WTC11 (cell line): ENCODE results near the gene PTPN3. TPM values are rescaled to one million over a fixed set of nuclear protein-coding genes. Genes with fewer than 3 reads are reported as not detected.

Experiments
- ATAC-seq: fragments of 200-7000 bp; cut with Tn5 transposase; 2 replicates; pipeline ENCODE4 v1.10.0; 2021; ENCODE audit warnings: mild to moderate bottlenecking, moderate library complexity
- CTCF ChIA-PET: fragments of 300-600 bp; sonication (Branson Sonifier 250); formaldehyde crosslinking; loops from one replicate; lab custom pipeline; 2021; ENCODE audit warnings: antibody characterized with exemption; lab: Charles Lee
- POLR2A ChIA-PET: fragments of 350-600 bp; sonication (Branson Sonifier 250); formaldehyde crosslinking; loops from one replicate; lab custom pipeline; 2021; ENCODE audit warnings: antibody characterized with exemption; lab: Charles Lee
- DNase-seq: peaks from one replicate; pipeline ENCODE4 v3.0.0; 2021; ENCODE audit warnings: low spot score
- H3K27ac Mint-ChIP-seq: 2 replicates; pipeline ENCODE4 v1.8.0; 2021; ENCODE audit warnings: mixed read lengths
- H3K27me3 Mint-ChIP-seq: 2 replicates; pipeline ENCODE4 v1.8.0; 2021; ENCODE audit warnings: low read depth, mild to moderate bottlenecking, moderate library complexity, mixed read lengths
- H3K36me3 Mint-ChIP-seq: 2 replicates; pipeline ENCODE4 v1.8.0; 2021; ENCODE audit warnings: mixed read lengths
- H3K4me1 Mint-ChIP-seq: 2 replicates; pipeline ENCODE4 v1.8.0; 2022; ENCODE audit warnings: mixed read lengths
- H3K4me3 Mint-ChIP-seq: 2 replicates; pipeline ENCODE4 v1.8.0; 2021; ENCODE audit warnings: mild to moderate bottlenecking, moderate library complexity, mixed read lengths
- H3K9me3 Mint-ChIP-seq: 2 replicates; pipeline ENCODE4 v1.8.0; 2021; ENCODE audit warnings: mixed read lengths
- CBFB ChIP-seq: sonication (generic); formaldehyde crosslinking; IDR thresholded peaks from 2 replicates; pipeline ENCODE4 v1.8.1; 2022; ENCODE audit warnings: mild to moderate bottlenecking, low read depth, missing genetic modification reagents
- CDX4 ChIP-seq: fragments of 250-450 bp; sonication (Bioruptor Pico); IDR thresholded peaks from 2 replicates; pipeline ENCODE4 v1.9.0; 2021; ENCODE audit warnings: moderate library complexity, mild to moderate bottlenecking, inconsistent platforms, borderline replicate concordance
- CREB1 ChIP-seq: sonication (generic); formaldehyde crosslinking; IDR thresholded peaks from 2 replicates; pipeline ENCODE4 v1.8.0; 2023; ENCODE audit warnings: mild to moderate bottlenecking, missing genetic modification reagents
- FOXP1 ChIP-seq: sonication (generic); formaldehyde crosslinking; IDR thresholded peaks from 2 replicates; pipeline ENCODE4 v1.8.0; 2022; ENCODE audit warnings: missing genetic modification reagents, mild to moderate bottlenecking, moderate library complexity, borderline replicate concordance
- GABPB1 ChIP-seq: sonication (generic); formaldehyde crosslinking; IDR thresholded peaks from 2 replicates; pipeline ENCODE4 v1.8.1; 2023; ENCODE audit warnings: mild to moderate bottlenecking, missing genetic modification reagents
- MXD4 ChIP-seq: fragments of 250-450 bp; sonication (Bioruptor Pico); IDR thresholded peaks from 2 replicates; pipeline ENCODE4 v1.8.0; 2021; ENCODE audit warnings: mild to moderate bottlenecking, moderate library complexity, borderline replicate concordance
- NFYB ChIP-seq: sonication (generic); formaldehyde crosslinking; conservative IDR thresholded peaks from 2 replicates; pipeline ENCODE4 v1.8.0; 2022; ENCODE audit warnings: low read depth, missing genetic modification reagents
- NR1H2 ChIP-seq: sonication (generic); formaldehyde crosslinking; IDR thresholded peaks from 2 replicates; pipeline ENCODE4 v1.9.0; 2021; ENCODE audit warnings: mild to moderate bottlenecking, moderate library complexity, missing genetic modification reagents
- SMAD3 ChIP-seq: sonication (generic); formaldehyde crosslinking; IDR thresholded peaks from 2 replicates; pipeline ENCODE4 v1.8.0; 2022; ENCODE audit warnings: missing genetic modification reagents, mild to moderate bottlenecking, borderline replicate concordance
- SMAD4 ChIP-seq: sonication (generic); formaldehyde crosslinking; IDR thresholded peaks from 2 replicates; pipeline ENCODE4 v1.8.0; 2022; ENCODE audit warnings: mild to moderate bottlenecking, missing genetic modification reagents
- TEAD4 ChIP-seq: sonication (generic); formaldehyde crosslinking; IDR thresholded peaks from 2 replicates; pipeline ENCODE4 v1.8.0; 2022; ENCODE audit warnings: mild to moderate bottlenecking, missing genetic modification reagents
- TP53 ChIP-seq: sonication (generic); formaldehyde crosslinking; IDR thresholded peaks from 2 replicates; pipeline ENCODE4 v1.8.1; 2023; ENCODE audit warnings: mild to moderate bottlenecking, missing genetic modification reagents
- USF2 ChIP-seq: sonication (generic); formaldehyde crosslinking; IDR thresholded peaks from 2 replicates; pipeline ENCODE4 v1.8.1; 2023; ENCODE audit warnings: mild to moderate bottlenecking, missing genetic modification reagents, moderate library complexity
- ZMAT4 ChIP-seq: fragments of 250-450 bp; sonication (Bioruptor Pico); IDR thresholded peaks from 2 replicates; pipeline ENCODE4 v1.9.0; 2021; ENCODE audit warnings: mild to moderate bottlenecking
- ZNF121 ChIP-seq: sonication (generic); formaldehyde crosslinking; IDR thresholded peaks from 2 replicates; pipeline ENCODE4 v1.8.0; 2023; ENCODE audit warnings: missing genetic modification reagents
- ZNF138 ChIP-seq: sonication (generic); formaldehyde crosslinking; conservative IDR thresholded peaks from 2 replicates; pipeline ENCODE4 v1.8.1; 2022; ENCODE audit warnings: mild to moderate bottlenecking, moderate library complexity, missing genetic modification reagents
- ZNF232 ChIP-seq: sonication (generic); formaldehyde crosslinking; IDR thresholded peaks from 2 replicates; pipeline ENCODE4 v1.8.0; 2022; ENCODE audit warnings: mild to moderate bottlenecking, missing genetic modification reagents
- ZNF263 ChIP-seq: sonication (generic); formaldehyde crosslinking; IDR thresholded peaks from 2 replicates; pipeline ENCODE4 v1.8.1; 2022; ENCODE audit warnings: low read depth, mild to moderate bottlenecking, moderate library complexity, missing genetic modification reagents
- ZSCAN18 ChIP-seq: fragments of 250-450 bp; sonication (Bioruptor Pico); IDR thresholded peaks from 2 replicates; pipeline ENCODE4 v2.1.2; 2022; ENCODE audit warnings: mild to moderate bottlenecking, moderate library complexity
- total RNA-seq: library from RNA; stranded (reverse); gene quantifications from 3 replicates; pipeline ENCODE4 v1.2.3, GENCODE V29; 2021
- TF ChIP-seq, protein P1 (sequence below): sonication (generic); formaldehyde crosslinking; conservative IDR thresholded peaks from 2 replicates; pipeline ENCODE4 v1.8.1; 2023; ENCODE audit warnings: mild to moderate bottlenecking, low read depth, missing genetic modification reagents, moderate library complexity
- TF ChIP-seq, protein P2 (sequence below): sonication (generic); formaldehyde crosslinking; conservative IDR thresholded peaks from 2 replicates; pipeline ENCODE4 v1.8.1; 2022; ENCODE audit warnings: mild to moderate bottlenecking, missing genetic modification reagents

PTPN3 gene
- total RNA-seq, 1 experiment from 2014 or later = 1.7 TPM

DNA sequence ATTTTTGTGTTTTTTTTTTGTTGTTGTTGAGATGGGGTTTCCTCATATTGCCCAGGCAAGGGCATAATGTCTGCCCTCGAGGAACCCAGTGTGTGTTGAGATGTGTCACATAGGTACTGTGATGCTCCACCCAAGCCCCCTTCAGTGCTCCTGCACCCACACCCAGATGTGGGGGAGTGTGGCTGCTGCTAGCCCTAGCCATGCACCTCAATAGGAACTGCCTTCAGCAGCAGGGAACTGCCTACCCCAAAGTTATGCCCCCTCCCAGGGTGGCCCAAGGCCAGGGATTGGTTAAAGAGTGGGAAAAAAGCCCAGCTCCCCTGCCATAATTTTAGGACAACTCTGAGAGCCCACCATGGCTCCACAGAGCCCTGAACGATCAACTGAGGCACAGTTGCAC lies 143.9 kb downstream of the PTPN3 start (continued):
- TF ChIP-seq, protein P1, sequence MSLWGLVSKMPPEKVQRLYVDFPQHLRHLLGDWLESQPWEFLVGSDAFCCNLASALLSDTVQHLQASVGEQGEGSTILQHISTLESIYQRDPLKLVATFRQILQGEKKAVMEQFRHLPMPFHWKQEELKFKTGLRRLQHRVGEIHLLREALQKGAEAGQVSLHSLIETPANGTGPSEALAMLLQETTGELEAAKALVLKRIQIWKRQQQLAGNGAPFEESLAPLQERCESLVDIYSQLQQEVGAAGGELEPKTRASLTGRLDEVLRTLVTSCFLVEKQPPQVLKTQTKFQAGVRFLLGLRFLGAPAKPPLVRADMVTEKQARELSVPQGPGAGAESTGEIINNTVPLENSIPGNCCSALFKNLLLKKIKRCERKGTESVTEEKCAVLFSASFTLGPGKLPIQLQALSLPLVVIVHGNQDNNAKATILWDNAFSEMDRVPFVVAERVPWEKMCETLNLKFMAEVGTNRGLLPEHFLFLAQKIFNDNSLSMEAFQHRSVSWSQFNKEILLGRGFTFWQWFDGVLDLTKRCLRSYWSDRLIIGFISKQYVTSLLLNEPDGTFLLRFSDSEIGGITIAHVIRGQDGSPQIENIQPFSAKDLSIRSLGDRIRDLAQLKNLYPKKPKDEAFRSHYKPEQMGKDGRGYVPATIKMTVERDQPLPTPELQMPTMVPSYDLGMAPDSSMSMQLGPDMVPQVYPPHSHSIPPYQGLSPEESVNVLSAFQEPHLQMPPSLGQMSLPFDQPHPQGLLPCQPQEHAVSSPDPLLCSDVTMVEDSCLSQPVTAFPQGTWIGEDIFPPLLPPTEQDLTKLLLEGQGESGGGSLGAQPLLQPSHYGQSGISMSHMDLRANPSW (CRISPR knock-in tag) = no peak
- TF ChIP-seq CBFB (no peak), GABPB1 (no peak), SMAD3 (CRISPR knock-in tag) (no peak), SMAD4 (CRISPR knock-in tag) (no peak), NFYB (CRISPR knock-in tag) (no peak)

DNA sequence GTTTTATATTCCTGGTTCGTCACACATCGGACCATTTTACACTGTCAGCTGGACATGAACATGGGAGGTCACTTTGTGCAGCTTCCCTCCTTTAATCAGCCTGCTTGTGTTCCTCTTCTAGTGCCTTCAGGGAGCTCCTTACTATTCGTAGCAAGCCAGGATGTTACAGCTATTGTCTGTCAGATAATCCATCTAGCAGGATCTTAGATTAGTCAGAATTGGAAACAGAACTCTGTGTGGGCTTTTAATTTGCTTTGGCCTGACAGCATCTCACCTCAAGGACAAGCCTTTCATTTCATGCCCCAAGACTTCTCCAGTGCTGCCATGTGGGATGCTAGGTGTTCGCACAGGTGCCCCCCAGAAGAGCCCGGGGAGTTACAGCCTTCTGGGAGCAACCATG lies 147.1 kb downstream of the PTPN3 start:
- Mint-ChIP-seq H3K4me3 (no peak overlapping the region), H3K9me3 (no peaks in the 10 kb centered on the region), H3K27me3 (no peaks in the 10 kb centered on the region; the same call in 1 of the 2 replicates), H3K27ac (no peak overlapping the region), H3K36me3 (no peaks in the 10 kb centered on the region), H3K4me1 (no peaks in the 10 kb centered on the region)
- ChIA-PET POLR2A (no interaction called here), CTCF (interaction anchor here (1.2 to 1.5 kb wide), 3 partner anchors 61 to 168 kb away, joined by 3 to 4 read pairs (median 3); no protein-coding TSS in a partner anchor)
- no peak for DNase-seq
- ATAC-seq = no peak
- TF ChIP-seq NFYB (CRISPR knock-in tag) = no peak
- no peak for TF ChIP-seq MXD4 (CRISPR knock-in tag)
- no peak for TF ChIP-seq USF2 (CRISPR knock-in tag)
- no peak for TF ChIP-seq CBFB
- no peak for TF ChIP-seq ZNF263 (CRISPR knock-in tag)
- TF ChIP-seq CDX4 (CRISPR knock-in tag) = no peak
- no peak for TF ChIP-seq ZSCAN18 (CRISPR knock-in tag)

DNA sequence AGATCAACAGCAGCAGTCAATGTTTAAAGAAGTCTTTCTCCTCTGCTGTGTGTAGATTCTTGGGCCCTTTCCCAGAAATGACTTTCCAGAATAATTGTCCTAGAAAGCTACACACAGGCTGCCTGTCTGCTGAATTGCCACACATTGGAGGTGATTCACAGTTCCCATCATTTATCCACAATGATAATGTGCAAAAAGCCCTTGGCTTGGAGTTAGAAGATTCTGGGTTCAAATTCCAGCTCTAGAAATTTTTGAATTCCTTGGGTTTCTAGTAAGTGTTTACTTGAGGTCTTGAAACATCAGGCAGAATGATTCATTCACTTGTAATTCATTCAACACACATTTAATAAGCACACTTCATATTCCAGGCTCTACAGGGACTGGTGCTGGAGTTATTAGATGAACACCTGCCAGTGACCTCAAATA lies 148.7 kb downstream of the PTPN3 start:
- no peak for ATAC-seq
- POLR2A ChIA-PET = no interaction called here
- CTCF ChIA-PET = interaction anchor here (0.8 kb wide), 1 partner anchor 60 kb away, joined by 3 read pairs; no protein-coding TSS in a partner anchor
- Mint-ChIP-seq H3K4me1 (peaks cover 11% of the 10 kb centered on the region), H3K27me3 (no peaks in the 10 kb centered on the region; the same call in 1 of the 2 replicates), H3K9me3 (no peaks in the 10 kb centered on the region), H3K27ac (no peak overlapping the region), H3K4me3 (no peak overlapping the region), H3K36me3 (no peaks in the 10 kb centered on the region)
- no peak for DNase-seq
- TF ChIP-seq TP53 (CRISPR knock-in tag) (no peak), ZNF121 (CRISPR knock-in tag) (no peak), NR1H2 (CRISPR knock-in tag) (no peak), ZNF138 (no peak), TEAD4 (CRISPR knock-in tag) (no peak), ZMAT4 (CRISPR knock-in tag) (no peak), CREB1 (CRISPR knock-in tag) (no peak), ZNF232 (CRISPR knock-in tag) (no peak), FOXP1 (no peak)
- TF ChIP-seq, protein P2, sequence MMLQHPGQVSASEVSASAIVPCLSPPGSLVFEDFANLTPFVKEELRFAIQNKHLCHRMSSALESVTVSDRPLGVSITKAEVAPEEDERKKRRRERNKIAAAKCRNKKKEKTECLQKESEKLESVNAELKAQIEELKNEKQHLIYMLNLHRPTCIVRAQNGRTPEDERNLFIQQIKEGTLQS (CRISPR knock-in tag) = no peak
